ENCODE measurements around the gene USP15. TPM values are rescaled to one million over a fixed set of nuclear protein-coding genes. Genes with fewer than 3 reads are reported as not detected.

The USP15 gene
- total and polyA plus RNA-seq, 2 of the 4 experiments (the other 2 are of a cell fraction): 28.5 to 49.6 TPM

GRCh38 chr12:62296001-62296400 lies 35.8 kb downstream of the USP15 start:
- H4K91ac ChIP-seq (ENCODE audit: insufficient read depth, low read depth, low read length): no peak overlapping the region
- H2BK5ac ChIP-seq (ENCODE audit: low read depth, low read length, poor library complexity, severe bottlenecking): no peak overlapping the region
- no peaks in the 10 kb centered on the region for H3K27me3 ChIP-seq (ENCODE audit: control insufficient read depth, insufficient read depth, low read length)
- in situ Hi-C loops (cut with MboI; ENCODE audit: low sequenced_read_pairs) (no loop called here), intact Hi-C loops (cut with micrococcal nuclease) (no loop called here), dilution Hi-C loops (cut with HindIII; ENCODE audit: low sequenced_read_pairs, unreplicated experiment) (no loop called here)
- H3K79me1 ChIP-seq (ENCODE audit: low read depth in 1 of 2, low read length in 2 of 2): peaks cover 43 to 56% of the 10 kb centered on the region in 2 experiments
- H3K9ac ChIP-seq (ENCODE audit: low read depth, low read length): no peak overlapping the region
- TF ChIP-seq, protein P1, sequence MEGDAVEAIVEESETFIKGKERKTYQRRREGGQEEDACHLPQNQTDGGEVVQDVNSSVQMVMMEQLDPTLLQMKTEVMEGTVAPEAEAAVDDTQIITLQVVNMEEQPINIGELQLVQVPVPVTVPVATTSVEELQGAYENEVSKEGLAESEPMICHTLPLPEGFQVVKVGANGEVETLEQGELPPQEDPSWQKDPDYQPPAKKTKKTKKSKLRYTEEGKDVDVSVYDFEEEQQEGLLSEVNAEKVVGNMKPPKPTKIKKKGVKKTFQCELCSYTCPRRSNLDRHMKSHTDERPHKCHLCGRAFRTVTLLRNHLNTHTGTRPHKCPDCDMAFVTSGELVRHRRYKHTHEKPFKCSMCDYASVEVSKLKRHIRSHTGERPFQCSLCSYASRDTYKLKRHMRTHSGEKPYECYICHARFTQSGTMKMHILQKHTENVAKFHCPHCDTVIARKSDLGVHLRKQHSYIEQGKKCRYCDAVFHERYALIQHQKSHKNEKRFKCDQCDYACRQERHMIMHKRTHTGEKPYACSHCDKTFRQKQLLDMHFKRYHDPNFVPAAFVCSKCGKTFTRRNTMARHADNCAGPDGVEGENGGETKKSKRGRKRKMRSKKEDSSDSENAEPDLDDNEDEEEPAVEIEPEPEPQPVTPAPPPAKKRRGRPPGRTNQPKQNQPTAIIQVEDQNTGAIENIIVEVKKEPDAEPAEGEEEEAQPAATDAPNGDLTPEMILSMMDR (conservative IDR thresholded peaks at IDR 0.05; ENCODE audit: low read depth, low read length): no peak
- TF ChIP-seq MAZ (IDR thresholded peaks at IDR 0.05; ENCODE audit: borderline replicate concordance, low read depth, low read length) (no peak), MAFK (IDR thresholded peaks at IDR 0.05; ENCODE audit: low read depth, low read length) (no peak), FOS (IDR thresholded peaks at IDR 0.05; ENCODE audit: low read depth, low read length) (no peak), SMC3 (IDR thresholded peaks at IDR 0.05; ENCODE audit: low read depth, low read length) (no peak), RAD21 (IDR thresholded peaks at IDR 0.05; ENCODE audit: low read length) (no peak)
- TF ChIP-seq, protein P2, sequence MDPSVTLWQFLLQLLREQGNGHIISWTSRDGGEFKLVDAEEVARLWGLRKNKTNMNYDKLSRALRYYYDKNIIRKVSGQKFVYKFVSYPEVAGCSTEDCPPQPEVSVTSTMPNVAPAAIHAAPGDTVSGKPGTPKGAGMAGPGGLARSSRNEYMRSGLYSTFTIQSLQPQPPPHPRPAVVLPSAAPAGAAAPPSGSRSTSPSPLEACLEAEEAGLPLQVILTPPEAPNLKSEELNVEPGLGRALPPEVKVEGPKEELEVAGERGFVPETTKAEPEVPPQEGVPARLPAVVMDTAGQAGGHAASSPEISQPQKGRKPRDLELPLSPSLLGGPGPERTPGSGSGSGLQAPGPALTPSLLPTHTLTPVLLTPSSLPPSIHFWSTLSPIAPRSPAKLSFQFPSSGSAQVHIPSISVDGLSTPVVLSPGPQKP (IDR thresholded peaks at IDR 0.05; ENCODE audit: borderline replicate concordance, low read depth, low read length): no peak
- H3K27ac ChIP-seq (ENCODE audit: insufficient read depth, low read length): no peak overlapping the region
- no peak overlapping the region for H3K4me3 ChIP-seq (ENCODE audit: insufficient read depth, low read depth, low read length)
- H2AFZ ChIP-seq (replicated peaks; ENCODE audit: low read length, poor library complexity): no peak overlapping the region
- no peak overlapping the region for H3K14ac ChIP-seq (replicated peaks; ENCODE audit: low read depth, low read length)
- H3K36me3 ChIP-seq (ENCODE audit: control insufficient read depth, insufficient read depth, low read length): peaks cover 12% of the 10 kb centered on the region
- H3K9me3 ChIP-seq (ENCODE audit: control insufficient read depth, insufficient read depth, low read length): no peaks in the 10 kb centered on the region; the same call in 1 of the 2 replicates
- peaks cover 29% of the 10 kb centered on the region for H4K20me1 ChIP-seq (ENCODE audit: insufficient read depth, low read length)
- ATAC-seq (ENCODE audit: low read depth) (no peak), DNase-seq (no peak)
- H4K5ac ChIP-seq (ENCODE audit: low read depth, low read length): no peak overlapping the region
- H3K18ac ChIP-seq (ENCODE audit: low read depth, low read length): no peak overlapping the region
- H2BK20ac ChIP-seq (ENCODE audit: low read depth, low read length): no peak overlapping the region
- ChIA-PET POLR2A (ENCODE audit: unreplicated experiment) (no interaction called here), CTCF (no interaction called here)
- H2AK9ac ChIP-seq (replicated peaks; ENCODE audit: low read depth, low read length, poor library complexity): no peak overlapping the region
- WGBS, 2 experiments (ENCODE audit: extremely low coverage in 2 of 2, insufficient read length in 1 of 2): no CpG with 5 or more reads among the region's 2 CpGs
- no TSS peak for BruUV-seq (replicated peaks)
- H3K9me1 ChIP-seq (ENCODE audit: insufficient read depth, low read length): peaks cover 15% of the 10 kb centered on the region
- H4K8ac ChIP-seq (ENCODE audit: low read depth in 2 of 2, low read length in 2 of 2): no peak overlapping the region
- H2BK120ac ChIP-seq (ENCODE audit: low read depth, low read length): no peak overlapping the region
- no peak overlapping the region for H3K4ac ChIP-seq (ENCODE audit: low read depth, low read length)
- no peak overlapping the region for H3K23ac ChIP-seq (ENCODE audit: low read depth, low read length)
- no peak overlapping the region for H3K4me2 ChIP-seq (ENCODE audit: low read depth, low read length)
- H2AK5ac ChIP-seq (ENCODE audit: low read depth, low read length): no peak overlapping the region
- peaks cover 3% of the 10 kb centered on the region for H3K4me1 ChIP-seq (ENCODE audit: control insufficient read depth, insufficient read depth, low read length)
- no peak overlapping the region for H2BK15ac ChIP-seq (ENCODE audit: low read depth, low read length)
- no peak overlapping the region for H3K56ac ChIP-seq (ENCODE audit: extremely low read depth, insufficient read depth, low read length)

Data from IMR-90 (cell line).